GM21447 (cell line): Measurements from ENCODE around the gene RAB11B.
"Not testable (repeated sequence)": the region's sequence is repeated elsewhere in the genome, so short reads cannot be mapped to it uniquely, and the experiment has no call there.

Experiments
- ATAC-seq: cut with Tn5 transposase; IDR thresholded peaks from one replicate; pipeline ENCODE4 v1.9.1; 2021; ENCODE audit not compliant: unreplicated experiment

The RAB11B gene

GRCh38 chr19:8425331-8425730 lies 35.2 kb downstream of the RAB11B start:
- ATAC-seq: not testable (repeated sequence)

- ATAC-seq: no peak
Observed at GRCh38 chr19:8426283-8426682, 36.1 kb downstream of the RAB11B start.

- no peak for ATAC-seq
Observed at GRCh38 chr19:8429044-8429443, 38.9 kb downstream of the RAB11B start.

DNA sequence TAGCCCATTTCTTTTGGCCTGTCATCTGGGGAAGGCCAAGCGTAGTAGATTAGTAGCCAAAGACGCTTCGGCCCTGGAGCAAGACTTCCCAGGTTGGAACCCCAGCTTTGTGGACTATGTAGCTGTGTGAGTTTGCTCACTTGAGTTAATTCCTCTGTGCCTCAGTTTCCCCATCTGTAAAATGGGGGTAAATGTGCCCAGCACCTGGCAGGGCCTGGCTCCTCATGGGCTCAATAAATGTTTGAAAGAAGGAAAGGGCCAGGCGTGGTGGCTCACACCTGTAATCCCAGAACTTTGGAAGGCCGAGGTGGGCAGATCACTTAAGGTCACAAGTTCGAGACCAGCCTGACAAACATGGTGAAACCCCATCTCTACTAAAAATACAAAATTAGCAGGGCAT lies 39.7 kb downstream of the RAB11B start:
- ATAC-seq: no peak

DNA sequence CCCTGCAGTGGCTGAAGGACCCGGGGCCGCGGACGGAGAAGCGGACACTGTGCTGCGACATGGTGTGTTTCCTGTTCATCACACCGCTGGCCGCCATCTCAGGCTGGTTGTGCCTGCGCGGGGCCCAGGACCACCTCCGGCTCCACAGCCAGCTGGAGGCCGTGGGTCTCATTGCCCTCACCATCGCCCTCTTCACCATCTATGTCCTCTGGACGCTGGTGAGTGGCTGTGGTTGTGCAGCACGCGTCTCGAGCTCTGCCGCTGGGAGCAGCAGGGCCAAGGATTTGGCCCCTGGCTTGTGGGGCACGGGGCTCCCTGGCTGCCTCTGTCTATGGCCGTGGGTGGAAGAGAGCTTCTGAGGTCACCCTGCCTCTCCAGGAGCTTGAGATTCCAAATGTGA lies 40.5 kb downstream of the RAB11B start:
- no peak for ATAC-seq

- ATAC-seq: no peak
Observed at GRCh38 chr19:8438236-8438635, 48.1 kb downstream of the RAB11B start.

DNA sequence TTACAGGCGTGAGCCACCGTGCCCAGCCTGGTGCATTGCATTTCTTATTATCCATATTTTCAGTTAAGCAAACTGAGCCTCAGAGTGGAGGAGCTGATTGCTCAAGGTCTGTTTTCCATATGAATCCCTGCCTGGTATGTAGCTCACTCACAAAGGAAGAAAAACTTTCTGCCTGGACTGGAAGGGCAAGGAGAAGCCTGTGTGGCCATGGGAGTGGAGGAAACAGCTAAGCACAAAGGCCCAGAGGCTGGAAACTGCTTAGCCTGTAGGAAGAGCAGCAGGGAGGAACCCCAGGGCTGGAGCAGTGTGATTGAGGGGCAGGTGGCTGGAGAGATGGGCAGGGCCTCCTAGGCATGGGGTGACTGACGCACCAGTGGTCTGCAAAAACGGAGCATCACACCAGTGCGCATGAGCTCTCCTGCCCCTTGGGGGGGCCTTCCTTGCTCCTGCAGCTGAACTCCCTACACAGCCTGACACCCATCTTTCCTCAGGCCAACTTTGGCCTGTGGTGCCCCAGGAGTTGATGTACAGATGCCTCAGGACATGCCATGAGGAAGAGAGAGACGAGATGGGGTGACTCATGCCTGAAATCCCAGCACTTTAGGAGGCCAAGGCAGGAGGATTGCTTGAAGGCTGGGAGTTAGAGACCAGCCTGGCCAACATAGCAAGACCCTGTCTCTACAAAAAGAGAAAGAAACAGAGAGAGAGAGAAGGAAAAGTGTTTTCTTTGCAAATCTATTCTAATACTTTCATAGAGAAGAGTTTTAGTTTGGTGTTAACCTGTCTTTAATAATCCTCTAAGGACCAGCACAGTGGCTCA lies 51.8 kb downstream of the RAB11B start:
- no peak for ATAC-seq

DNA sequence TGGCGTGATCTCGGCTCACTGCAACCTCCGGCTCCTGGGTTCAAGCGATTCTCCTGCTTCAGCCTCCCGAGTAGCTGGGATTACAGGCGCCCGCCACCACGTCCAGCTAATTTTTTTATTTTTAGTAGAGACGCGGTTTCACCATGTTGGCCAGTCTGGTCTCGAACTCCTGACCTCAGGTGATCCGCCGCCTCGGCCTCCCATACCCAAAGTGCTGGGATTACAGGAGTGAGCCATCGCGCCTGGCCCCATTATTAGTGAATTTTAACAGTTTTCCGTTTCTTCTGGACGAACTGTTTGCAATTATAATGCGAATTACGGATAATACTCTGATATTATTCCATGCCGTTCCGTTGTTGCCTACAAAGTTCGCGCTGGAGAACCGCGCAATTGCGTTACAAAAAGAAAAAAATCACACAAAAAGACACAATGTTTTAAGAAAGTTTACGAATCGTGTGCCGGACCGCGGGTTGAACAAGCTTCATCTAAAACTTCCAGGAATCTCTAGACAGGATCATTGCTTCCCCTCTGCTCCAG lies 54.0 kb downstream of the RAB11B start:
- not testable (repeated sequence) for ATAC-seq

- ATAC-seq: peak; percentile 82
Observed at GRCh38 chr19:8444677-8445487, 54.7 kb downstream of the RAB11B start, which contains the start of gene HNRNPM. Gene HNRNPM (plus strand): TSS chr19:8444975. CDS start chr19:8444999, 24 bp downstream.

DNA sequence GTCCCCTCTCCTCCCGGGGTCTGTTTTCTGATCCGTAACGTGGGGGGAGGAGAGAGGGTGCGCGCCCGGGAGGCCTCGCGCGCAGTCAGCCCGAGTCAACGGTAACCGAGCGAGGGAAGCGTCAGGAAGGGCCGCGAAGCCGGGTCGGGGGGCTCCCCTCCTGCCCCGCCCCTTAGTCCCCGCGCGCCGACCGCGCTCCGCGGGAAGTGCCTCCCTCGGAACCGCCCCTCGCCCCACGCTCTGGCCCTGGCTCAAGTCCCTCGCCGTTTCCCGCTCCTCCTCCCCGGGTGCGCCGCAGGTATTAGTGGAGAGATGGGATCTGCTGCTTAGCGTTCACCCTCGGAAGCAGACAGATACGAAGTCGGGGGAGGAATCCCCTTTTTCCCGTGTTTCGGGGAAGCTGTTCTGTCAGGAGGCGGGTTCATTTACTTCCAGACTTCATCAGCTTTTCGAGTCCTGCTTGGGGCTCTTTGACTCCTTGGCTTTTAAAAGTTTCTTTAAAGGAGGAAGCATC lies 55.4 kb downstream of the RAB11B start:
- ATAC-seq: peak; percentile 27

DNA sequence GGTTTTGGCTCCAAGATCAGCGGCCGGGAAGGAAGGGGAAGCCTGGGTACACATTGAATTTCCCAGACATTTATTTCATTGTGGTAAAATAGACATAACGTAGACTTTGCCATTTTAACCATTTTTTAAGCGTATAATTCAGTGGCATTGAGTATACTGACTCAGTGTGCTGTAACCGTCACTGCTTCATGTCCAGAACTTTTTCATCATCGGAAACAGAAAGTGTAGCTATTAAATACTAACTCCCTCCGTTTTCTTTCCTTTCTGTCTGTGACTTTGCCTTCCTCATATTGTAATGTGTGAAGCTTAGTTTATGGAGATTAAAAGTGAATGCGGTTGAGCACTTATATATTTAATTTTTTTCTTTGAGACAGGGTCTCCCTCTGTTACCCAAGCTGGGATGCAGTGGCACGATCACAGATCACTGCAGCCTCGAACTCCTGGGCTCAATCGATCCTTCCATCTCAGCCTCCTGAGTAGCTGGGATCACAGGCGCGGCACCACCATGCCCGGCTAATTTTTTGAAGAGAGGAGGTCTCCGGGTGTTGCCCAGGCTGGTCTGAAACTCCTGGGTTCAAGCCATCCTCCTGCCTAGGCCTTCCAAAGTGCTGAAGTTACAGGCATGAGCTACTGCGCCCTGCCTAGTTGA lies 56.0 kb downstream of the RAB11B start:
- no peak for ATAC-seq

DNA sequence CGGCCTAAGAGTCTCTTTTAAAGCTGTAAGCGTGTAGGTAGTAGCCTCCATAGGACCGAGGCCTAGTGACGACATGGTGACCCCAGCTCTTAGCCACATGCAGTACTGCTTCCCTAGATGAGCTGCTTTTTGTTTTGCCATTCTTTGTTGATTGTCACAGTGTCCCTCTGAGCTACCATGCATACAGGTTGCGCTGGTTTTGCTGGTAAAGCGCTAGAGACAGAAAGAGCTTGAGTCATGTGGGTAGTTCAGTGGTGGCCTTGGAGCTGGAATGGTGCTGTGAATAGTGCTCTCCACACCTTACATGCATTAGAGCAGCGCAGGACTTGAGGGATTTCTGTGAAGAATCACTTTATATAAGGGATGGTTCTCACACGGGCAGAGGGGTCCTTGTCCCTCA lies 59.7 kb downstream of the RAB11B start:
- no peak for ATAC-seq

DNA sequence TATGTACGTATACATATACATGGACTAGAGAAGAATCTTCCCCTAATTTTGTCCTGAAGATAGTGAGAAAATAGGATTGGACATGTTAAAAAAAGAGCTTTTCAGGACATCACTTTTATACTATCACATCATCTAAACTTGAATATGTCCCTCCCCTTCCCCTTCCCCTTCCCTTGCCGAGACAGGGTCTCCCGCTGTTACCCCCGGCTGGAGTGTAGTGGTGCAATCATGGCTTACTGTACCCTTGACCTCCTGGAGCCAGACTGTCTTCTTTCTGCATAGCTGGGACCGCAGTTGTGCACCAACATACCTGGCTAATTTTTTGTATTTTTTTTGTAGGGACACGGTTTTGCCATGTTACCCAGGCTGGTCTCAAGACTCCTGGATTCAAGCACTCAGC lies 61.2 kb downstream of the RAB11B start:
- ATAC-seq: no peak

GRCh38 chr19:8451885-8452284 lies 61.7 kb downstream of the RAB11B start:
- no peak for ATAC-seq

DNA sequence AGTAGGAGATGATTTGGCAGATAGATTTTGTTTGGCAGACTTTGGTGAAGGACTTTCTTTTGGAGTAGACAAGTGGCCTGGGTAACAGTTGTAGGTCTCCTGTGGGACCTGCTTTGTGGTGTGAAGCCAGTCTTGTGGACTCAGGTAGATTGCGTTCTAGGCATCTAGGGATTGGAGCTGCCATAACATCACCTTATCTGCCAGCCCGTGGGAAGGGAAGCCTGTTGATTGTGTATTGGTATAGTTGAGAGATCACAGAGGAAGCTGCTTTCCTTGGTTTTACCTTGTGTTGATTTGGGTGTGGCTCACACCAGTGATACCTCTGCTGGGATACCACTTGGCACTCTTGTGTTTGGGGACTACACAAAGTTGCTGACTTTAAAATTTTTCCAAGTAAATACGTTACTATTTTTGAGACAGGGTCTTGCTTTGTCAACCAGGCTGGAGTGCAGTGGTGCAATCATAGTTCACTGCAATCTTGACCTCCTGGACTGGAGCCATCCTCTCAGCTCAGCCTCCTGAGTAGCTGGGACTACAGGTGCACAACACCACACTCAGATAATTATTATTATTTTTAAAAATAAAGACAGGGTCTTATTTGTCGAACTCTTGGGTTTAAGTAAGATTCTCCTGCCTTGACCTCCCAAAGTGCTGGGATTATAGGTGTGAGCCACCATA lies 62.4 kb downstream of the RAB11B start:
- ATAC-seq: no peak

- ATAC-seq: no peak
Observed at GRCh38 chr19:8453616-8454015, 63.5 kb downstream of the RAB11B start.
